A549 (cell line): ENCODE measurements around the gene AFF2.

Experiments used
- CEBPB ChIP-seq, 2 experiments: fragments of >200 bp in 1 of 2; sonication (Bioruptor Twin) in 1 of 2; formaldehyde crosslinking in 1 of 2; IDR thresholded peaks; 2 replicates each; pipeline ENCODE4 v1.6.1; 2012 to 2016
- ESRRA ChIP-seq: fragments of 150-350 bp; IDR thresholded peaks from 2 replicates; pipeline ENCODE4 v1.6.1; 2014; ENCODE audit warnings: mild to moderate bottlenecking, low read length, borderline replicate concordance
- RCOR1 ChIP-seq: fragments of 150-350 bp; IDR thresholded peaks from 2 replicates; pipeline ENCODE4 v1.6.1; 2014; ENCODE audit warnings: antibody characterized with exemption, low read length, low read depth
- RFX5 ChIP-seq: fragments of 450-650 bp; IDR thresholded peaks from 2 replicates; pipeline ENCODE4 v1.7.1; 2014; ENCODE audit warnings: antibody characterized with exemption, mild to moderate bottlenecking, moderate library complexity
- TF ChIP-seq, protein P1 (sequence below): fragments of >200 bp; sonication (Bioruptor Twin); formaldehyde crosslinking; IDR thresholded peaks from 3 replicates; pipeline ENCODE4 v1.5.1; 2016
- TF ChIP-seq, protein P2 (sequence below): fragments of 450-650 bp; IDR thresholded peaks from 2 replicates; pipeline ENCODE4 v1.6.1; 2014; ENCODE audit warnings: antibody characterized with exemption
- TF ChIP-seq, protein P3 (sequence below): fragments of 250-450 bp; sonication (Bioruptor Pico); IDR thresholded peaks from 2 replicates; pipeline ENCODE4 v1.5.0; 2021; ENCODE audit warnings: mild to moderate bottlenecking, moderate library complexity, borderline replicate concordance

DNA sequence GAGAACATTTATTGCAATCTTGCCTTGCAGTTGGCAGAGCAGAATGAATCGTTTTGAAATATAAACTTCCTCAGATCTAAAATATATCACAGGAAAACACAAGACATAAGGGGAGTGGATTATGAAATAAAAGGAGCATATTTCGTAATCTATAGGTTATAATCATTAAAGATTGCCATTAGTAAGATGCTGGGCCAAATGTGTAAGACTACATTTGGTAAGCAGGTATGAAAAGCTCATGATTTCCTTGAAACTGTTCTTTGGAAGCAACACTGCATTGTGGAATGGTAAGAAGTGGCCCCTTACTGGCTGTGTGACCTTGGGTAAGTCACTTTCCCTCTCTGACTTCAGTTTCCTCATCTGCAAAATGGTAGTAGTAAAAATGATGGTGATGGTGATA, 68.3 kb downstream of the AFF2 start:
- TF ChIP-seq, protein P1, sequence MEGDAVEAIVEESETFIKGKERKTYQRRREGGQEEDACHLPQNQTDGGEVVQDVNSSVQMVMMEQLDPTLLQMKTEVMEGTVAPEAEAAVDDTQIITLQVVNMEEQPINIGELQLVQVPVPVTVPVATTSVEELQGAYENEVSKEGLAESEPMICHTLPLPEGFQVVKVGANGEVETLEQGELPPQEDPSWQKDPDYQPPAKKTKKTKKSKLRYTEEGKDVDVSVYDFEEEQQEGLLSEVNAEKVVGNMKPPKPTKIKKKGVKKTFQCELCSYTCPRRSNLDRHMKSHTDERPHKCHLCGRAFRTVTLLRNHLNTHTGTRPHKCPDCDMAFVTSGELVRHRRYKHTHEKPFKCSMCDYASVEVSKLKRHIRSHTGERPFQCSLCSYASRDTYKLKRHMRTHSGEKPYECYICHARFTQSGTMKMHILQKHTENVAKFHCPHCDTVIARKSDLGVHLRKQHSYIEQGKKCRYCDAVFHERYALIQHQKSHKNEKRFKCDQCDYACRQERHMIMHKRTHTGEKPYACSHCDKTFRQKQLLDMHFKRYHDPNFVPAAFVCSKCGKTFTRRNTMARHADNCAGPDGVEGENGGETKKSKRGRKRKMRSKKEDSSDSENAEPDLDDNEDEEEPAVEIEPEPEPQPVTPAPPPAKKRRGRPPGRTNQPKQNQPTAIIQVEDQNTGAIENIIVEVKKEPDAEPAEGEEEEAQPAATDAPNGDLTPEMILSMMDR = no peak
- no peak for TF ChIP-seq RCOR1
- no peak for TF ChIP-seq CEBPB (IDR thresholded peaks at IDR 0.05)
- TF ChIP-seq RFX5 = no peak
- no peak for TF ChIP-seq ESRRA
- TF ChIP-seq, protein P2, sequence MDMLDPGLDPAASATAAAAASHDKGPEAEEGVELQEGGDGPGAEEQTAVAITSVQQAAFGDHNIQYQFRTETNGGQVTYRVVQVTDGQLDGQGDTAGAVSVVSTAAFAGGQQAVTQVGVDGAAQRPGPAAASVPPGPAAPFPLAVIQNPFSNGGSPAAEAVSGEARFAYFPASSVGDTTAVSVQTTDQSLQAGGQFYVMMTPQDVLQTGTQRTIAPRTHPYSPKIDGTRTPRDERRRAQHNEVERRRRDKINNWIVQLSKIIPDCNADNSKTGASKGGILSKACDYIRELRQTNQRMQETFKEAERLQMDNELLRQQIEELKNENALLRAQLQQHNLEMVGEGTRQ = no peak
- TF ChIP-seq, protein P3, sequence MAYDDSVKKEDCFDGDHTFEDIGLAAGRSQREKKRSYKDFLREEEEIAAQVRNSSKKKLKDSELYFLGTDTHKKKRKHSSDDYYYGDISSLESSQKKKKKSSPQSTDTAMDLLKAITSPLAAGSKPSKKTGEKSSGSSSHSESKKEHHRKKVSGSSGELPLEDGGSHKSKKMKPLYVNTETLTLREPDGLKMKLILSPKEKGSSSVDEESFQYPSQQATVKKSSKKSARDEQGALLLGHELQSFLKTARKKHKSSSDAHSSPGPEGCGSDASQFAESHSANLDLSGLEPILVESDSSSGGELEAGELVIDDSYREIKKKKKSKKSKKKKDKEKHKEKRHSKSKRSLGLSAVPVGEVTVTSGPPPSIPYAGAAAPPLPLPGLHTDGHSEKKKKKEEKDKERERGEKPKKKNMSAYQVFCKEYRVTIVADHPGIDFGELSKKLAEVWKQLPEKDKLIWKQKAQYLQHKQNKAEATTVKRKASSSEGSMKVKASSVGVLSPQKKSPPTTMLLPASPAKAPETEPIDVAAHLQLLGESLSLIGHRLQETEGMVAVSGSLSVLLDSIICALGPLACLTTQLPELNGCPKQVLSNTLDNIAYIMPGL (CRISPR knock-in tag) = no peak
